Brain microvascular endothelial cell (primary cell): ENCODE data around the gene NTN1.

Source experiments
- DNase-seq: peaks from one replicate; pipeline ENCODE4 v3.0.0-alpha.2; 2020
- H3K27ac ChIP-seq: fragments of 250-450 bp; sonication (Bioruptor Pico); 2 replicates; pipeline ENCODE4 v1.5.1; 2020; ENCODE audit warnings: mild to moderate bottlenecking, moderate library complexity
- H3K27me3 ChIP-seq: fragments of 250-450 bp; sonication (Bioruptor Pico); replicated peaks from 2 replicates; pipeline ENCODE4 v1.5.1; 2020; ENCODE audit warnings: mild to moderate bottlenecking
- H3K36me3 ChIP-seq: fragments of 250-450 bp; sonication (Bioruptor Pico); replicated peaks from 2 replicates; pipeline ENCODE4 v1.5.1; 2020; ENCODE audit warnings: mild to moderate bottlenecking
- H3K4me3 ChIP-seq: 2 replicates; pipeline ENCODE4 v1.5.1; 2011; ENCODE audit warnings: low read depth, mild to moderate bottlenecking, control low read depth, low read length, moderate library complexity
- CTCF ChIP-seq: IDR thresholded peaks from 2 replicates; pipeline ENCODE4 v1.5.1; 2011; ENCODE audit warnings: low read depth, mild to moderate bottlenecking, moderate library complexity, low read length, control low read depth, inconsistent platforms; ENCODE audit errors: missing control alignments
- in situ Hi-C: cut with HindIII; loops from 2 replicates; pipeline ENCODE4 v1.10.0; 2017; ENCODE audit warnings: low sequenced_read_pairs, low pct_ligation_motif_present

The NTN1 gene

GRCh38 chr17:9205520-9206409 lies 184.5 kb downstream of the NTN1 start:
- Histone ChIP-seq H3K4me3 (no peak overlapping the region), H3K27ac (no peak overlapping the region), H3K36me3 (no peaks in the 10 kb centered on the region), H3K27me3 (no peaks in the 10 kb centered on the region)
- in situ Hi-C loops: no loop called here
- TF ChIP-seq CTCF: no peak
- DNase-seq: no peak

DNA sequence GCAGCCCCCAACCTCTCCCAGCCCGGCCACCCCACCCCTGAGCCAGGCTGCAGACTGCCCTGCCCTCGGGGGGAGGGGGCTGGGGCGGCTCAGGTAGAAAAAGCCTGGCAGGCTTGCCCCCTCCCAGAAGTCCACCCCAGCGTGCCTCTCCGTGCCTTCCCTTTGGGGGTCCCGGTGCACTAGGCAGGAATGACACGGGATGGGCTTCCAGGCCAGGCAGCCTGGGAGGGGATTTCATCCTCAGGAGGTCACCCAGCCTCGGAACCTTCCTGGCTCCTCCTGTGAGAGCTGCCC lies 185.0 kb downstream of the NTN1 start:
- H3K27ac ChIP-seq: no peak overlapping the region
- DNase-seq: no peak
- in situ Hi-C loops: no loop called here
- H3K4me3 ChIP-seq: no peak overlapping the region
- H3K27me3 ChIP-seq: no peaks in the 10 kb centered on the region
- no peak for TF ChIP-seq CTCF
- H3K36me3 ChIP-seq: no peaks in the 10 kb centered on the region

GRCh38 chr17:9206741-9207332 lies 185.5 kb downstream of the NTN1 start:
- no peak for DNase-seq
- Histone ChIP-seq H3K36me3 (no peaks in the 10 kb centered on the region), H3K27ac (no peak overlapping the region), H3K27me3 (no peaks in the 10 kb centered on the region), H3K4me3 (no peak overlapping the region)
- TF ChIP-seq CTCF: no peak
- in situ Hi-C loops: no loop called here

DNA sequence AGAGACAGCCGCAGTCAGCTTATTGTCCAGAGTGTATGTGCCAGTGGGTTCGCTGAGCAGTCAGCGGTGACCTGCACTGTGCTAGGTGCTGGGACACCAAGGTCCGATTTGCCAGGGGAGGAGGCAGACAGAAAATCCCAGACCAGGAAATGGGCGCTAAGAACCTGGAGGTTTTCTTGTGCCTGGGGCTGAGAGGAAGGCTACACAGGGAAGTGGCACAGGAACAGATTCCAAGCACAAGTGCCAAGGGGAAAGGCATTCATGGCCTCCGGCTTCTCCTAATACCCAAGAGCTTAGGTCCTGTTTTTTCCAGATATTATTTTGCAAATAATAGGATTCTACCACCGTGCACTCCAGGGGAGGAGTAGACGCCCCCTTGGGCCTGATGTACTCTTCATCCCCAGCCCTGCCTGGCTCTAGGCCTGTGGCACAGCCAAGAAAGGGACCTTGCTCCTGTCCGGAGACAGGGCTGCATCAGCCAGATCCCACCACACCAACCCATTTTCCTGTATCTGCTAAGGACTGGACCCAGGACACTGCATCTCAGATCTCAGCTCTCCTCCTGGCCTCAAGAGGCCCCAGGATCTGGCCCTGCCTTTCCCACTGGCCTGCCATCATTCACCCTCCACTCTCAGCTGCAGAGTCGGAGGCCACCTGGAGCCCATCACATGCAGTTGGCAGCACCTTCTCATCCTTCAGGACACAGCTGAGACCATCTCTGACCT lies 187.2 kb downstream of the NTN1 start:
- Histone ChIP-seq H3K27me3 (no peaks in the 10 kb centered on the region), H3K27ac (no peak overlapping the region), H3K36me3 (no peaks in the 10 kb centered on the region), H3K4me3 (no peak overlapping the region)
- no peak for DNase-seq
- no peak for TF ChIP-seq CTCF
- in situ Hi-C loops: no loop called here

DNA sequence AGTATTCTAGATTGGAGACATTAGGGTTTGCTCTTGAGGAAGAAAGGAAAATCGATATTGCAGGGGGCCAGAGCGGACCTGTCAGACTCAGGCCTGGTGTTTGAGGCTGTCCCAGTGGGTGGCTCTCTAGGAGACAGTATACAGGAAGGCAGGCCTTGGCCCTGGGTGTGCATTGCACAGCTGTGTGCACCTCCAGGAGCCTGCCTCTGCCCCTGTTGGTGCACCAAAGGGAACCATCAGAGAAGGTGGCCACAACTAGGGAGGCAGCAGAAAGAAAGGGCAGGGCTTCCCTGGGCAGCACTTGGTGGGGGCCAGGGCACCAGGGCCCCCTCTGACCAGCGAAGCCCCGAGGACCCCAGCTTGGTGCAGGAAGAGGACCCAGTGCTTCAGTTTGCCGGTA lies 188.0 kb downstream of the NTN1 start:
- Histone ChIP-seq H3K4me3 (no peak overlapping the region), H3K27ac (no peak overlapping the region), H3K36me3 (no peaks in the 10 kb centered on the region), H3K27me3 (no peaks in the 10 kb centered on the region)
- in situ Hi-C loops: no loop called here
- TF ChIP-seq CTCF: no peak
- no peak for DNase-seq
